ENCODE measurements around the gene TSPAN16.
A peak's percentile ranks its signal among the peaks of the same experiment; 100 is the strongest.

TSPAN16 gene

GRCh38 chr19:11321191-11322126 lies 25.5 kb downstream of the TSPAN16 start:
- H4K20me1 ChIP-seq (ENCODE audit: control insufficient read depth, insufficient read depth, low read depth, low read length) = no peaks in the 10 kb centered on the region
- no peaks in the 10 kb centered on the region for H3K9me3 ChIP-seq (ENCODE audit: control insufficient read depth, insufficient read depth, low read length)
- peak overlapping the region; percentile 56 for H3K27ac ChIP-seq (ENCODE audit: low read depth, low read length)
- peaks cover 60% of the 10 kb centered on the region for H3K4me1 ChIP-seq (ENCODE audit: control insufficient read depth, low read length)
- peaks cover 38% of the 10 kb centered on the region for H3K79me2 ChIP-seq (ENCODE audit: control insufficient read depth, low read length)
- peaks cover 10% of the 10 kb centered on the region; the same call in 1 of the 2 replicates for H3F3A ChIP-seq (ENCODE audit: control insufficient read depth, insufficient read depth)
- H3K4me2 ChIP-seq (ENCODE audit: low read length) = peak overlapping the region; percentile 63
- H3K9me2 ChIP-seq (replicated peaks; ENCODE audit: control insufficient read depth, low read length) = no peaks in the 10 kb centered on the region
- no peak for TF ChIP-seq EZH2phosphoT487 (IDR thresholded peaks at IDR 0.05; ENCODE audit: borderline replicate concordance, low read length)
- no peak for TF ChIP-seq CTCF (IDR thresholded peaks at IDR 0.05; ENCODE audit: low read depth, low read length, poor library complexity, severe bottlenecking)
- H3K4me3 ChIP-seq (ENCODE audit: low read length) = peak overlapping the region; percentile 70
- H3K27me3 ChIP-seq (ENCODE audit: control insufficient read depth, low read length) = no peaks in the 10 kb centered on the region
- no peaks in the 10 kb centered on the region for H3K36me3 ChIP-seq (ENCODE audit: control insufficient read depth, low read length)

GRCh38 chr19:11322269-11323024 lies 26.5 kb downstream of the TSPAN16 start:
- Histone ChIP-seq H3K9me2 (replicated peaks; ENCODE audit: control insufficient read depth, low read length) (no peaks in the 10 kb centered on the region), H3F3A (ENCODE audit: control insufficient read depth, insufficient read depth) (peaks cover 10% of the 10 kb centered on the region; the same call in 1 of the 2 replicates), H4K20me1 (ENCODE audit: control insufficient read depth, insufficient read depth, low read depth, low read length) (no peaks in the 10 kb centered on the region), H3K4me3 (ENCODE audit: low read length) (no peak overlapping the region), H3K36me3 (ENCODE audit: control insufficient read depth, low read length) (no peaks in the 10 kb centered on the region), H3K4me2 (ENCODE audit: low read length) (peak overlapping the region; percentile 63), H3K4me1 (ENCODE audit: control insufficient read depth, low read length) (peaks cover 58% of the 10 kb centered on the region), H3K9me3 (ENCODE audit: control insufficient read depth, insufficient read depth, low read length) (no peaks in the 10 kb centered on the region), H3K27me3 (ENCODE audit: control insufficient read depth, low read length) (no peaks in the 10 kb centered on the region), H3K27ac (ENCODE audit: low read depth, low read length) (peak overlapping the region; percentile 17), H3K79me2 (ENCODE audit: control insufficient read depth, low read length) (peaks cover 32% of the 10 kb centered on the region)
- TF ChIP-seq EZH2phosphoT487 (IDR thresholded peaks at IDR 0.05; ENCODE audit: borderline replicate concordance, low read length) (no peak), CTCF (IDR thresholded peaks at IDR 0.05; ENCODE audit: low read depth, low read length, poor library complexity, severe bottlenecking) (no peak)

- H3K27me3 ChIP-seq (ENCODE audit: control insufficient read depth, low read length) = no peaks in the 10 kb centered on the region
- no peaks in the 10 kb centered on the region for H3K36me3 ChIP-seq (ENCODE audit: control insufficient read depth, low read length)
- peaks cover 10% of the 10 kb centered on the region; the same call in 1 of the 2 replicates for H3F3A ChIP-seq (ENCODE audit: control insufficient read depth, insufficient read depth)
- TF ChIP-seq CTCF (IDR thresholded peaks at IDR 0.05; ENCODE audit: low read depth, low read length, poor library complexity, severe bottlenecking) = no peak
- H3K4me1 ChIP-seq (ENCODE audit: control insufficient read depth, low read length) = peaks cover 57% of the 10 kb centered on the region
- H3K9me3 ChIP-seq (ENCODE audit: control insufficient read depth, insufficient read depth, low read length) = no peaks in the 10 kb centered on the region
- H3K4me3 ChIP-seq (ENCODE audit: low read length) = peak overlapping the region; percentile 64
- peak overlapping the region; percentile 76 for H3K27ac ChIP-seq (ENCODE audit: low read depth, low read length)
- peaks cover 29% of the 10 kb centered on the region for H3K79me2 ChIP-seq (ENCODE audit: control insufficient read depth, low read length)
- H4K20me1 ChIP-seq (ENCODE audit: control insufficient read depth, insufficient read depth, low read depth, low read length) = no peaks in the 10 kb centered on the region
- H3K9me2 ChIP-seq (replicated peaks; ENCODE audit: control insufficient read depth, low read length) = no peaks in the 10 kb centered on the region
- H3K4me2 ChIP-seq (ENCODE audit: low read length) = peak overlapping the region; percentile 93
Observed at GRCh38 chr19:11323601-11324078, 27.7 kb downstream of the TSPAN16 start.
